ENCODE results near the gene LMX1A. TPM values are rescaled to one million over a fixed set of nuclear protein-coding genes. Genes with fewer than 3 reads are reported as not detected.

The LMX1A gene
- polyA plus RNA-seq, 4 donors: 0.04 TPM; not detected in 3

- no peak for DNase-seq (ENCODE audit: low read depth in 4 of 4, low spot score in 3 of 4)
These were observed 182.7 kb downstream of the LMX1A start for GRCh38 chr1:165173818-165174217.

GRCh38 chr1:165173409-165173808 is 183.1 kb downstream of the LMX1A start:
- DNase-seq (ENCODE audit: low read depth in 4 of 4, low spot score in 3 of 4): no peak

- no peak for DNase-seq (ENCODE audit: low read depth in 4 of 4, low spot score in 3 of 4)
These were observed 183.8 kb downstream of the LMX1A start for GRCh38 chr1:165172666-165173065.

GRCh38 chr1:165169729-165170128 is 186.8 kb downstream of the LMX1A start:
- DNase-seq (ENCODE audit: low read depth in 4 of 4, low spot score in 3 of 4): no peak

- no peak for DNase-seq (ENCODE audit: low read depth in 4 of 4, low spot score in 3 of 4)
These were observed 187.5 kb downstream of the LMX1A start for GRCh38 chr1:165169028-165169427.

GRCh38 chr1:165168467-165168866 is 188.0 kb downstream of the LMX1A start:
- DNase-seq (ENCODE audit: low read depth in 4 of 4, low spot score in 3 of 4): no peak

- DNase-seq (ENCODE audit: low read depth in 4 of 4, low spot score in 3 of 4): no peak
These were observed 193.8 kb downstream of the LMX1A start for GRCh38 chr1:165162671-165163241.

- DNase-seq (ENCODE audit: low read depth in 4 of 4, low spot score in 3 of 4): no peak
These were observed 195.4 kb downstream of the LMX1A start for GRCh38 chr1:165161130-165161529.

GRCh38 chr1:165153182-165153581 is 203.3 kb downstream of the LMX1A start:
- DNase-seq (ENCODE audit: low read depth in 4 of 4, low spot score in 3 of 4): no peak

- DNase-seq (ENCODE audit: low read depth in 4 of 4, low spot score in 3 of 4): no peak
These were observed 203.8 kb downstream of the LMX1A start for GRCh38 chr1:165152727-165153126.

- no peak for DNase-seq (ENCODE audit: low read depth in 4 of 4, low spot score in 3 of 4)
These were observed 204.4 kb downstream of the LMX1A start for GRCh38 chr1:165152109-165152508.

Other genes starting within 250 kb of the LMX1A start
- gene RXRG, start 88.4 kb upstream of the LMX1A start, polyA plus RNA-seq (ENCODE audit: insufficient read length in 4 of 4): 1 to 10 TPM; 2.0 to 2.6 (median 2.1) TPM
- under 1 TPM in 1 of 4 donors, not detected in 3; 0.09 TPM for gene LRRC52, start 187.3 kb upstream of the LMX1A start, polyA plus RNA-seq (ENCODE audit: insufficient read length in 4 of 4)